Ureter (tissue), 1 donor: ENCODE results near the gene FRMD3. TPM values are rescaled to one million over a fixed set of nuclear protein-coding genes. Genes with fewer than 3 reads are reported as not detected.

Experiments
- DNase-seq: peaks from one replicate; pipeline ENCODE4 v3.0.0-alpha.2; 2020; ENCODE audit warnings: low spot score
- total RNA-seq: library from RNA; stranded (reverse); gene quantifications from one replicate; pipeline ENCODE4 v1.2.4, GENCODE V29; 2023
- donor health status: DM: yes; HTN: yes; CAD: no.

Gene FRMD3
- total RNA-seq = 16.8 TPM

- peak; percentile 78 for DNase-seq
Measured at GRCh38 chr9:83538172-83538889, at the start of gene FRMD3. Gene FRMD3, minus strand, starts transcription at chr9:83538401. Its CDS starts 170 bp downstream, at chr9:83538231.

GRCh38 chr9:83584995-83585394 is 46.8 kb upstream of the FRMD3 start:
- no peak for DNase-seq

- DNase-seq = no peak
Measured at GRCh38 chr9:83583151-83584014, 45.2 kb upstream of the FRMD3 start.

GRCh38 chr9:83582029-83582428 is 43.8 kb upstream of the FRMD3 start:
- DNase-seq = no peak

GRCh38 chr9:83574482-83574881 is 36.3 kb upstream of the FRMD3 start:
- no peak for DNase-seq

- DNase-seq = no peak
Measured at GRCh38 chr9:83572524-83572923, 34.3 kb upstream of the FRMD3 start.

GRCh38 chr9:83570359-83570758 is 32.2 kb upstream of the FRMD3 start:
- DNase-seq = no peak

GRCh38 chr9:83569326-83569725 is 31.1 kb upstream of the FRMD3 start:
- DNase-seq = no peak

- DNase-seq = no peak
Measured at GRCh38 chr9:83563360-83563759, 25.2 kb upstream of the FRMD3 start.

- no peak for DNase-seq
Measured at GRCh38 chr9:83560169-83560826, 22.1 kb upstream of the FRMD3 start.

- no peak for DNase-seq
Measured at GRCh38 chr9:83557771-83558170, 19.6 kb upstream of the FRMD3 start.

GRCh38 chr9:83557317-83557716 is 19.1 kb upstream of the FRMD3 start:
- DNase-seq = no peak

- DNase-seq = no peak
Measured at GRCh38 chr9:83554278-83554677, 16.1 kb upstream of the FRMD3 start.

GRCh38 chr9:83544002-83544698 is 5.9 kb upstream of the FRMD3 start:
- DNase-seq = peak; percentile 48

- DNase-seq = no peak
Measured at GRCh38 chr9:83538890-83539238, 663 bp upstream of the FRMD3 start.

- DNase-seq = no peak
Measured at GRCh38 chr9:83537331-83538171, 650 bp downstream of the FRMD3 start.

GRCh38 chr9:83536332-83536731 is 1.9 kb downstream of the FRMD3 start:
- DNase-seq = no peak

GRCh38 chr9:83535736-83536135 is 2.5 kb downstream of the FRMD3 start:
- no peak for DNase-seq

- DNase-seq = no peak
Measured at GRCh38 chr9:83533296-83533695, 4.9 kb downstream of the FRMD3 start.

- no peak for DNase-seq
Measured at GRCh38 chr9:83526901-83527300, 11.3 kb downstream of the FRMD3 start.

- no peak for DNase-seq
Measured at GRCh38 chr9:83526211-83526610, 12.0 kb downstream of the FRMD3 start.
